ENCODE data around the gene MEF2C. TPM values are rescaled to one million over a fixed set of nuclear protein-coding genes. Genes with fewer than 3 reads are reported as not detected.

The MEF2C gene
- polyA plus RNA-seq, 1 donor from 2014 or later: 30.2 TPM

GRCh38 chr5:88708021-88708420 is 175.0 kb downstream of the MEF2C start:
- H3F3A ChIP-seq (ENCODE audit: insufficient read depth, low read length, poor library complexity, severe bottlenecking): no peaks in the 10 kb centered on the region
- H3K4me2 ChIP-seq (ENCODE audit: low read length): no peak overlapping the region
- no peak overlapping the region for H2AFZ ChIP-seq (ENCODE audit: low read depth, low read length)
- no peaks in the 10 kb centered on the region for H3K36me3 ChIP-seq (ENCODE audit: insufficient read depth, low read length)
- H3K27ac ChIP-seq (ENCODE audit: low read length): no peak overlapping the region
- no peak overlapping the region for H3K9ac ChIP-seq (ENCODE audit: low read length)
- H3K4me3 ChIP-seq (ENCODE audit: low read length): no peak overlapping the region
- H3K79me2 ChIP-seq (replicated peaks; ENCODE audit: insufficient read depth, low read length): no peaks in the 10 kb centered on the region
- no peaks in the 10 kb centered on the region for H3K27me3 ChIP-seq (ENCODE audit: insufficient read depth, low read depth, low read length)
- no peaks in the 10 kb centered on the region for H3K9me3 ChIP-seq (ENCODE audit: low read length)
- no peaks in the 10 kb centered on the region for H3K9me2 ChIP-seq (ENCODE audit: insufficient read depth, low read length)
- no peak for TF ChIP-seq REST (IDR thresholded peaks at IDR 0.05; ENCODE audit: borderline replicate concordance)
- no peak for TF ChIP-seq POLR2AphosphoS5 (IDR thresholded peaks at IDR 0.05)
- TF ChIP-seq TAF1 (IDR thresholded peaks at IDR 0.05; ENCODE audit: low read depth): no peak
- H4K20me1 ChIP-seq (ENCODE audit: insufficient read depth): no peaks in the 10 kb centered on the region

- no peaks in the 10 kb centered on the region for H3K36me3 ChIP-seq (ENCODE audit: insufficient read depth, low read length)
- no peaks in the 10 kb centered on the region for H3K79me2 ChIP-seq (replicated peaks; ENCODE audit: insufficient read depth, low read length)
- no peaks in the 10 kb centered on the region for H3F3A ChIP-seq (ENCODE audit: insufficient read depth, low read length, poor library complexity, severe bottlenecking)
- H4K20me1 ChIP-seq (ENCODE audit: insufficient read depth): no peaks in the 10 kb centered on the region
- H3K9ac ChIP-seq (ENCODE audit: low read length): no peak overlapping the region
- no peak overlapping the region for H2AFZ ChIP-seq (ENCODE audit: low read depth, low read length)
- H3K9me2 ChIP-seq (ENCODE audit: insufficient read depth, low read length): no peaks in the 10 kb centered on the region
- no peaks in the 10 kb centered on the region for H3K9me3 ChIP-seq (ENCODE audit: low read length)
- H3K4me3 ChIP-seq (ENCODE audit: low read length): no peak overlapping the region
- H3K27ac ChIP-seq (ENCODE audit: low read length): no peak overlapping the region
- no peak for TF ChIP-seq MXI1 (conservative IDR thresholded peaks at IDR 0.05; ENCODE audit: poor library complexity, severe bottlenecking)
- no peak for TF ChIP-seq SMC3 (conservative IDR thresholded peaks at IDR 0.05; ENCODE audit: poor library complexity)
- no peak for TF ChIP-seq POLR2AphosphoS5 (IDR thresholded peaks at IDR 0.05)
- TF ChIP-seq CTCF (IDR thresholded peaks at IDR 0.05; ENCODE audit: poor library complexity, severe bottlenecking): no peak
- TF ChIP-seq RAD21 (conservative IDR thresholded peaks at IDR 0.05): no peak
- no peak for TF ChIP-seq TAF1 (IDR thresholded peaks at IDR 0.05; ENCODE audit: low read depth)
- no peak for TF ChIP-seq REST (IDR thresholded peaks at IDR 0.05; ENCODE audit: borderline replicate concordance)
- no peak for TF ChIP-seq EZH2 (IDR thresholded peaks at IDR 0.05; ENCODE audit: borderline replicate concordance, insufficient read depth, low read length, poor library complexity, severe bottlenecking)
- TF ChIP-seq EP300 (conservative IDR thresholded peaks at IDR 0.05; ENCODE audit: poor library complexity, severe bottlenecking): no peak
- H3K27me3 ChIP-seq (ENCODE audit: insufficient read depth, low read depth, low read length): no peaks in the 10 kb centered on the region
- H3K4me2 ChIP-seq (ENCODE audit: low read length): no peak overlapping the region
Measured at GRCh38 chr5:88707216-88707965, 175.6 kb downstream of the MEF2C start.
